H1 (cell line): ENCODE results near the gene WDR6. TPM values are rescaled to one million over a fixed set of nuclear protein-coding genes. Genes with fewer than 3 reads are reported as not detected.

Experiments
- CTCF ChIA-PET: fragments of 300-600 bp; sonication (Branson Sonifier 250); formaldehyde crosslinking; loops from one replicate; lab custom pipeline; 2021; ENCODE audit not compliant: partially characterized antibody; lab: Charles Lee
- POLR2A ChIA-PET: fragments of 300-600 bp; sonication (Branson Sonifier 250); formaldehyde crosslinking; loops from one replicate; lab custom pipeline; 2021; ENCODE audit warnings: inconsistent platforms; ENCODE audit not compliant: partially characterized antibody; lab: Charles Lee
- DNase-seq, 2 experiments: peaks; one replicate each; pipeline versions ENCODE4 v3.0.0 to v3.0.0-alpha.2; 2010 to 2022; ENCODE audit warnings: low spot score in 2 of 2, low read depth in 1 of 2, mixed read lengths in 1 of 2
- FAIRE-seq: peaks from 2 replicates; lab custom pipeline; 2011; peaks lifted over from hg19 to GRCh38; lab: Jason Lieb, UNC
- H2AFZ ChIP-seq: 2 replicates; pipeline ENCODE4 v1.8.1; 2012; ENCODE audit warnings: low read length, inconsistent platforms
- H2AK5ac ChIP-seq: 2 replicates; pipeline ENCODE4 v1.6.1; 2013; ENCODE audit warnings: low read depth, low read length
- H2BK120ac ChIP-seq: replicated peaks from 2 replicates; pipeline ENCODE3; 2013; ENCODE audit warnings: low read depth, low read length, inconsistent platforms
- H2BK12ac ChIP-seq: 2 replicates; pipeline ENCODE4 v1.6.1; 2013; ENCODE audit warnings: low read depth, low read length
- H2BK15ac ChIP-seq: 2 replicates; pipeline ENCODE4 v1.6.1; 2013; ENCODE audit warnings: low read length
- H2BK20ac ChIP-seq: 2 replicates; pipeline ENCODE4 v1.6.1; 2013; ENCODE audit warnings: low read length
- H2BK5ac ChIP-seq: 2 replicates; pipeline ENCODE4 v1.6.1; 2013; ENCODE audit warnings: low read depth, low read length
- H3K14ac ChIP-seq: 2 replicates; pipeline ENCODE4 v1.6.1; 2013; ENCODE audit warnings: inconsistent platforms; ENCODE audit not compliant: insufficient read length
- H3K18ac ChIP-seq: 2 replicates; pipeline ENCODE4 v1.6.1; 2013; ENCODE audit warnings: low read length; ENCODE audit errors: extremely low read depth
- H3K23ac ChIP-seq: 2 replicates; pipeline ENCODE4 v1.6.1; 2013; ENCODE audit warnings: inconsistent platforms; ENCODE audit not compliant: insufficient read length
- H3K23me2 ChIP-seq: 2 replicates; pipeline ENCODE4 v1.6.1; 2013; ENCODE audit warnings: low read depth, low read length
- H3K27ac ChIP-seq: 2 replicates; pipeline ENCODE4 v1.6.1; 2011; ENCODE audit warnings: low read depth, low read length, inconsistent platforms
- H3K27me3 ChIP-seq, 4 experiments: replicated peaks in 1 of 4; 1 replicate in 1 of 4; 2 replicates in 3 of 4; pipeline versions ENCODE4 v1.6.1 to v1.8.1; 2011 to 2013; ENCODE audit warnings: low read length in 3 of 4, mild to moderate bottlenecking in 3 of 4, inconsistent platforms in 2 of 4, mixed read lengths in 2 of 4, moderate library complexity in 1 of 4; ENCODE audit not compliant: control insufficient read depth in 3 of 4, insufficient read depth in 3 of 4; ENCODE audit errors: extremely low read depth in 1 of 4
- H3K36me3 ChIP-seq, 4 experiments: 2 replicates each; pipeline versions ENCODE4 v1.6.1 to v1.8.1; 2011 to 2013; ENCODE audit warnings: mild to moderate bottlenecking in 4 of 4, low read length in 3 of 4, moderate library complexity in 2 of 4, control low read depth in 1 of 4, inconsistent platforms in 1 of 4; ENCODE audit not compliant: insufficient read depth in 4 of 4, control insufficient read depth in 2 of 4
- H3K4ac ChIP-seq: replicated peaks from 2 replicates; pipeline ENCODE3; 2013; ENCODE audit warnings: low read length, low read depth, mixed read lengths, inconsistent platforms; ENCODE audit not compliant: insufficient read length
- H3K4me1 ChIP-seq, 4 experiments: replicated peaks in 1 of 4; 1 replicate in 1 of 4; 2 replicates in 3 of 4; pipeline versions ENCODE4 v1.6.1 to v1.8.1; 2011 to 2013; ENCODE audit warnings: low read length in 3 of 4, inconsistent platforms in 2 of 4, mixed read lengths in 1 of 4; ENCODE audit not compliant: insufficient read depth in 4 of 4, control insufficient read depth in 3 of 4
- H3K4me2 ChIP-seq, 2 experiments: 2 replicates each; pipeline versions ENCODE4 v1.6.1 to v1.8.1; 2011 to 2013; ENCODE audit warnings: low read depth in 2 of 2, low read length in 2 of 2, control low read depth in 1 of 2, inconsistent platforms in 1 of 2, mild to moderate bottlenecking in 1 of 2; ENCODE audit not compliant: insufficient read depth in 1 of 2
- H3K4me3 ChIP-seq, 4 experiments: fragments of 200-600, 300-600 bp in 1 of 4; sonication (generic), shearing (Covaris generic), sonication (Bioruptor Twin) in 1 of 4; 2 replicates each; pipeline versions ENCODE4 v1.5.1 to v1.8.1; 2011 to 2016; ENCODE audit warnings: low read length in 4 of 4, low read depth in 3 of 4, control low read depth in 2 of 4, inconsistent platforms in 2 of 4, mild to moderate bottlenecking in 2 of 4, mixed read lengths in 1 of 4, moderate library complexity in 1 of 4; ENCODE audit not compliant: insufficient read depth in 2 of 4; ENCODE audit errors: extremely low read depth in 1 of 4
- H3K56ac ChIP-seq: replicated peaks from 2 replicates; pipeline ENCODE3; 2013; ENCODE audit warnings: low read depth, mild to moderate bottlenecking, mixed read lengths, low read length, inconsistent platforms; ENCODE audit not compliant: insufficient read length
- H3K79me1 ChIP-seq: 2 replicates; pipeline ENCODE4 v1.6.1; 2013; ENCODE audit warnings: low read depth, low read length, control low read depth
- H3K79me2 ChIP-seq, 2 experiments: 2 replicates each; pipeline versions ENCODE4 v1.6.1 to v1.8.1; 2012 to 2013; ENCODE audit warnings: low read length in 2 of 2, mild to moderate bottlenecking in 2 of 2, inconsistent platforms in 1 of 2; ENCODE audit not compliant: insufficient read depth in 2 of 2, control insufficient read depth in 1 of 2
- H3K9ac ChIP-seq, 4 experiments: replicated peaks in 1 of 4; 1 replicate in 1 of 4; 2 replicates in 3 of 4; pipeline versions ENCODE4 v1.6.1 to v1.8.1; 2011 to 2013; ENCODE audit warnings: low read depth in 3 of 4, low read length in 3 of 4, control low read depth in 2 of 4, mild to moderate bottlenecking in 2 of 4, moderate library complexity in 2 of 4, inconsistent platforms in 1 of 4; ENCODE audit errors: extremely low read depth in 1 of 4
- H3K9me3 ChIP-seq, 2 experiments: 2 replicates each; pipeline versions ENCODE4 v1.6.1 to v1.8.1; 2012 to 2013; ENCODE audit warnings: mild to moderate bottlenecking in 2 of 2, moderate library complexity in 2 of 2, control low read depth in 1 of 2, inconsistent platforms in 1 of 2, low read depth in 1 of 2, low read length in 1 of 2, mixed read lengths in 1 of 2; ENCODE audit not compliant: insufficient read depth in 2 of 2
- H4K20me1 ChIP-seq, 2 experiments: replicated peaks in 1 of 2; 2 replicates each; pipeline versions ENCODE3 to v1.8.1; 2011 to 2013; ENCODE audit warnings: inconsistent platforms in 2 of 2, low read length in 2 of 2, mild to moderate bottlenecking in 1 of 2; ENCODE audit not compliant: insufficient read depth in 2 of 2, control insufficient read depth in 1 of 2
- H4K5ac ChIP-seq: 2 replicates; pipeline ENCODE4 v1.6.1; 2013; ENCODE audit warnings: low read length, low read depth, mixed read lengths, inconsistent platforms; ENCODE audit not compliant: insufficient read length
- H4K8ac ChIP-seq: 2 replicates; pipeline ENCODE4 v1.8.0; 2013; ENCODE audit warnings: mild to moderate bottlenecking, moderate library complexity, low read length, inconsistent platforms; ENCODE audit not compliant: insufficient read depth; ENCODE audit errors: extremely low read depth
- H4K91ac ChIP-seq: replicated peaks from 2 replicates; pipeline ENCODE3; 2013; ENCODE audit warnings: low read length, mixed read lengths, inconsistent platforms; ENCODE audit not compliant: insufficient read length
- POLR2A ChIP-seq, 2 experiments: IDR thresholded peaks; 1 replicate in 1 of 2; 2 replicates in 1 of 2; pipeline ENCODE4 v1.6.1; 2011; ENCODE audit warnings: low read depth in 2 of 2, low read length in 2 of 2, mild to moderate bottlenecking in 2 of 2; ENCODE audit errors: control extremely low read depth in 1 of 2
- POLR2AphosphoS5 ChIP-seq: IDR thresholded peaks from 2 replicates; pipeline ENCODE4 v1.6.1; 2011; ENCODE audit warnings: low read depth, low read length
- SIN3A ChIP-seq, 2 experiments: IDR thresholded peaks in 1 of 2; conservative IDR thresholded peaks in 1 of 2; 2 replicates each; pipeline ENCODE4 v1.6.1; 2011 to 2012; ENCODE audit warnings: low read length in 2 of 2, improper control_type of control experiment in 1 of 2, low read depth in 1 of 2, mild to moderate bottlenecking in 1 of 2
- WGBS, 2 experiments: shearing (Covaris generic) in 1 of 2; methylation state at CpG; one replicate each; pipeline versions ENCODE4 v1.1.6 to v1.1.7; 2013 to 2015; ENCODE audit warnings: low lambda C conversion rate in 2 of 2, mixed read lengths in 2 of 2, inconsistent platforms in 1 of 2, low coverage in 1 of 2, missing lambda C conversion rate in 1 of 2; ENCODE audit not compliant: insufficient replicate concordance in 2 of 2, insufficient coverage in 1 of 2, insufficient read length in 1 of 2; ENCODE audit errors: extremely low coverage in 1 of 2, missing lambda C conversion rate in 1 of 2; 5-methylcytosine and 5-hydroxymethylcytosine counted together
- polyA plus RNA-seq, 7 experiments: library from polyadenylated mRNA; depleted of rRNA in 3 of 7; stranded (reverse) in 5 of 7; unstranded in 2 of 7; fragments of >200 nt in 5 of 7; fragments of 200-250 nt in 2 of 7; gene quantifications; 1 replicate in 5 of 7; 2 replicates in 1 of 7; 4 replicates in 1 of 7; pipeline versions ENCODE4 v1.2.1 to v1.2.3, GENCODE V29; 2011 to 2013; ENCODE audit warnings: missing spikeins in 2 of 7, mixed read lengths in 2 of 7
- total RNA-seq: library from RNA; stranded (reverse); fragmentation: NEBNext Ultra II Directional; extraction: Animal tissue kit (Norgen Biotek cat#: 25700); gene quantifications from 2 replicates; pipeline ENCODE4 v1.2.1, GENCODE V29; 2021

The WDR6 gene
- total and polyA plus RNA-seq, 2 of the 8 experiments (the other 6 are each of a cell fraction or from before 2014, with no cell fraction given), result 180 to 257 TPM

DNA sequence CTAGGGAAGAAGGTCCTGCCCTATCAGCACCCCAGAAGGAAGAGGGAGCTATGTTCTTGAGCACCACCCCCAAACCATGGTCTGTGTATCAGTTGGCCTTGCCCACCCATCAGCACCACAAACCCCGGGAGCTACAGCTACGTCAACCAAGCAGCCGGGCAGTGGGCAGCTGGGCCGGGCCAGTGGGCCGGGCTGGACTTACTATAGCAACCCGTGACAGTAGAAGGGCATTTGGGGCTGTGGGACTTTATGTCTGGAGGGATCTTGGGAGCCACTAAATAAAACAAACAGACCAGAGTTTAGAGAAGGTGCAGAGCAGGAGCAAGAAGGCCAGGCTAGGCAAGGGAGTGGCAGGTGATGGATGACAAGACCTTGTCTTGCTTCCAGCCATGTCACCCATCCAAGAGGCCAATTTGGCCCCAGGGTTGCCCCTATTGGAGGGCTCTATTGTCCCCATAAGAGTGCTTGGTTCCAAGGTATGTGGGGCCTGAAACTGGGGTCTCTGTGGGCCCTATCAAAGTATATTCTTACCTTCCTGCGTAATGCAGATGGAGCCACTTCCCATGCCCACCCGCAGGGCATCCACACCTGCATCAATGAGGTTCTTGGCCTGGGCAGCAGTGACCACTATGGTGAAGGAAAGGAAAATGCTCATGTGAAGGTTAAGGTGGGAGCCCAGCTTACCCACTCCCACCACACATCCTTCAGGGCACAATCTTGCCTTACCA is 18.8 kb downstream of the WDR6 start:
- Histone ChIP-seq H3K27me3 (no peaks in the 10 kb centered on the region; a peak in 1 of 7 replicates), H3K79me1 (peaks cover 6% of the 10 kb centered on the region), H3K23ac (no peak overlapping the region), H4K8ac (no peak overlapping the region), H3K23me2 (peaks cover 18% of the 10 kb centered on the region), H2BK20ac (no peak overlapping the region), H2BK15ac (no peak overlapping the region), H3K27ac (no peak overlapping the region; the same call in 1 of the 2 replicates), H3K4me1 (peaks cover 0 to 18% (median 11%) of the 10 kb centered on the region in 4 experiments; a peak in 6 of 7 replicates), H3K9ac (no peak overlapping the region), H3K56ac (no peak overlapping the region), H3K4me2 (no peak overlapping the region), H4K20me1 (peaks cover 8 to 19% of the 10 kb centered on the region in 2 experiments), H4K91ac (no peak overlapping the region), H3K4ac (no peak overlapping the region), H2BK120ac (no peak overlapping the region), H3K36me3 (peaks cover 38 to 55% (median 46%) of the 10 kb centered on the region in 4 experiments), H2AFZ (no peak overlapping the region), H3K14ac (no peak overlapping the region), H2BK12ac (no peak overlapping the region), H2BK5ac (no peak overlapping the region), H4K5ac (no peak overlapping the region), H3K4me3 (no peak overlapping the region), H3K9me3 (no peaks in the 10 kb centered on the region), H3K79me2 (peaks cover 4 to 25% of the 10 kb centered on the region in 2 experiments; a peak in 3 of 4 replicates), H2AK5ac (no peak overlapping the region), H3K18ac (no peak overlapping the region)
- CTCF ChIA-PET, result interaction anchor here (0.6 to 24.3 kb wide), 5 partner anchors 14 to 71 kb away, joined by 3 to 467 read pairs (median 6); partner anchors contain the start of genes P4HTM and WDR6
- POLR2A ChIA-PET, result interaction anchor here (0.7 to 33.9 kb wide), 14 partner anchors 8 to 79 kb away, joined by 3 to 1518 read pairs (median 4); partner anchors contain the start of genes DALRD3, P4HTM, QARS1 and QRICH1
- WGBS, 2 experiments, result 96% methylated on average over 8 of the region's 8 CpGs; no CpG with 5 or more reads in 1 of the 2 experiments
- DNase-seq (no peak), FAIRE-seq (no peak)
- TF ChIP-seq SIN3A (conservative IDR thresholded peaks at IDR 0.05 in 1 of 2, IDR thresholded peaks at IDR 0.05 in 1 of 2; ENCODE audit: low read depth in 1 of 2, low read length in 2 of 2), result no peak
- TF ChIP-seq POLR2AphosphoS5, result peak; percentile 21; the same call in 1 of the 2 replicates
- TF ChIP-seq POLR2A (IDR thresholded peaks at IDR 0.05; ENCODE audit: control extremely low read depth in 1 of 2, low read depth in 2 of 2, low read length in 2 of 2), result peak in 1 of 2 experiments; percentile 14; a peak in 1 of 3 replicates
